HG02884 (cell line): ENCODE data around the gene SAT2.

Experiments
- ATAC-seq: cut with Tn5 transposase; IDR thresholded peaks from one replicate; pipeline ENCODE4 v1.9.1; 2021; ENCODE audit warnings: mild to moderate bottlenecking, moderate library complexity; ENCODE audit not compliant: unreplicated experiment

The SAT2 gene

DNA sequence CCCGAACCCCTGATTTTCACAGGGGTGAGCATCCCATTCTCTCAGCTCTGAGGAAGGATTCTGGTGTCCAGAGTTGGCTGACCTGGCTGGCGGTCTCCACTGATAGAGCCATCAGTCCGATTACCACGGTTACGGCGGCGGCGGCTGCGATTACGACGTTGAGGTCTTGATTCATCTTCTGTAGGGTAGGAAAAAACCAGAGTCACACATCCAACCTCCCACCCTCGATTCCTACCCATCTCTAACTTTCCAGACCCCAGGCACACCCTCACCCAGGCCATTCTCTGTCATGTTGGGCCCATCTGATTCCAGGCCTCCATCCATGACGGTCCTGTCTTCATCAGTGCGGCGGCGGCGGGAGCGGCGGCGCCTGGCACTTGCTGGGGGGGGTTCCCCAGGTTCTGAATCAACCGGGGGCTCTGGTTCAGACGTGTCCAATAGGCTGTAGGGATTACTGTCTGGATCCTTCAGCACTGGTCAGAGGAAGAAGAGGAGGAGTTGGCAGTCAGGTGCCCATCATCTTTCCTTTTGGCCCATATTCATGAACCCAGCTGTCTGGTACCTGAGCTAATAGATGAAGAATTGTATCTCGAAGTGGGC lies 35.1 kb downstream of the SAT2 start:
- ATAC-seq: no peak

DNA sequence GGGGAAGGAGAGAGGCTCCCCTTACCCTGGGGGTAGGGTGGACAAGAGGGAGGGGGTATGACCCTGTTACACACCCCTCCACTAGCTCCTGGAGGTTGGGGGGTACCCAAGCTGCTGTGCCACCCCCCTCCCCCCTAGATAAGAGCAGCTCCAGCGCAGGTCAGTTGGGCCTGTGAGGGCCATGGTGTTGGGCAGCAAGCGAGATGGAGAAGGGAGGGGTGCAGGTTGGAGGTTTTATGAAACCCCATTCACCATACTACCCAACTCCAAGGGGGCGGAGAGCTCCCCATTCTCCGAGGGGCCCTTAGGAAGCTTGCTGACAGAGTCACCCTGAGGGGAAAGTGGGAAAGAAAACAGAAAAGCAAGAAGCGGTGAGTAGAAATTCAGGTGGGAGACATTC lies 36.0 kb downstream of the SAT2 start:
- no peak for ATAC-seq

DNA sequence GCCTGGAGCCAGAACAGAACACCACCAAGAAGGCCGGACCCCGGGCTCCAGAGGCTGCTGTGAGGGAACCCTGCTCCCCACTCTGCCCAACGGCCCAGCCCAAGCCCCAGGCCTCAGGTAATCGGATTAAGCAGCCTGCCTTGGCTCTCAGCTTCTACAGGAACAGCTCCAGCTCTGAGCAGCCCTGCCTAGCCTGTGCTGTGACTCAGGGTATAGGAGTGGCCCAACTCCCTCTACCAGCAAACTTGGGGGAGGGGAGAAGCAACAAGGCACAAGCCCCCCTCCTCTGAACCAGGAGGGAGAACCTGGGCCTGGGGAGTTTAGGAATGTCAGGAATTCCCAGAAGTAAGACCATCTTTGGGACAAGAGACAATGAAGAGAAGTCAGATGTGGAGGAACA lies 36.9 kb downstream of the SAT2 start:
- no peak for ATAC-seq

DNA sequence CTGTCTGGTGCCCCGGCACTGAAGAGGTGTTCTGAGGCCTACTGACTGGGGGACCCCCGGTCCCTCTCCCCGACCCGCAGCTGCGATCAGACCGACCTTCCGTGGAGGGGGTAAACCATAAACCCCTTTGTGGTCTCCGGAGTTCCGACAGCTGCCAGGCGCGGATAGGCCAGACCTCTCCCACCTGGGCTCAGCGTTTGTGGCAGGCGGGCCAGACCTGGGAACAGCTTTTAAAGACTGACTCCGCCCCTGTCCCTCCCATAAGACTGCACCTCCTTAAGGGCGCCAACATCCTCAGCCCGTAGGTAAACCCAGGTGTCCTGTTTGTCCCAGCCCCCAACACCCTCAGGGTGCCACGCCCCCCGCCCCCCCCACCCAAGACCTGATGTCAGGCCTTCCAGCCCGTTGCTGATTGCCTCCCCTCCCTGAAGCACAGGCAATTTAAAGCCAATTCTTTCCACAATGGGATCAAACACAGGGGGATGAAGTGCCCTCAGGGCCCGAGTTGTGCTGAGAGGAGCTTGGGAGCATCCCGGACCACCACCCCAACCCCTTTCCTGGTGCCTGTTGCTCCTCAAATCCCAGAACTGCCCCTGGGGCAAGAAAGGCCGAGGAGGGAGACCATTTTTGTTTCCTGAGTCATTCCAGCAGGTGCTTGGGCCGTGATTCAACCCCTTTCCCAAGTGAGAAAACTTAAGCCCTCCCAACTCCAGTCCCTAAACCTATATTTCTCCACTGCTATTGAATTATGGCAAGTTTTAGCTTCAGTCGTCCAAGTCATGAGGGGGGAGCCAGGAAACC lies 37.5 kb downstream of the SAT2 start, which contains the start of gene SOX15:
SOX15 (minus strand) TSS at position 204 of the 801 bp plus-strand sequence. CDS start 418 bp downstream, outside the sequence.
- no peak for ATAC-seq

DNA sequence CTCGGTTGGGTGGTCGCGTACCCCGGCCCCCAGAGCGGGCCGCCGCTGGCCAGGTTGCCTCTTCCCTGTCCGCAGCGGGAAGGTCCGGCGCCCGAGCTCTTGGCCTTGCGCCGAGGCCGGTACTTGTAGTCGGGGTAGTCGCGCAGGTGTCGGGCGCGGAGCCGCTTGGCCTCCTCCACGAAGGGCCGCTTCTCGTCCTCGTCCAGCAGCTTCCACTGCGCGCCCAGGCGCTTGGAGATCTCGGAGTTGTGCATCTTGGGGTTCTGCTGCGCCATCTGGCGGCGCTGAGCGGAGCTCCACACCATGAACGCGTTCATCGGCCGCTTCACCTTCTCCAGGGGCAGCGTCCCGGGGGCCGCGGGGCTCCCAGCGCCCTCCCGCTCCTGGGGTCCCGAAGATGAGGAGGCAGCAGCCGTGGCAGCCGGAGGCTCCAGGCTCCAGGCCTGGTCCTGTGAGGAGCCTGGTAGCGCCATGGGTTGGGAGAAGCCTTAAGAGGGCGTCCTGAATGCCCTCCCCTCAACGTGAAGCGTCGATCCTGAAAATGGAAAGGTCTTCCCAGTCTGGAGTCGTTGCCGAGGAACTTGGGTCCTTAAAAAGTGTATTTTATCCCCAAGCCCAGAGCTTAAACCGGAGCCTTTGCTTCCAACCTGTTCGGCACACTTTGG lies 38.3 kb downstream of the SAT2 start:
- no peak for ATAC-seq

DNA sequence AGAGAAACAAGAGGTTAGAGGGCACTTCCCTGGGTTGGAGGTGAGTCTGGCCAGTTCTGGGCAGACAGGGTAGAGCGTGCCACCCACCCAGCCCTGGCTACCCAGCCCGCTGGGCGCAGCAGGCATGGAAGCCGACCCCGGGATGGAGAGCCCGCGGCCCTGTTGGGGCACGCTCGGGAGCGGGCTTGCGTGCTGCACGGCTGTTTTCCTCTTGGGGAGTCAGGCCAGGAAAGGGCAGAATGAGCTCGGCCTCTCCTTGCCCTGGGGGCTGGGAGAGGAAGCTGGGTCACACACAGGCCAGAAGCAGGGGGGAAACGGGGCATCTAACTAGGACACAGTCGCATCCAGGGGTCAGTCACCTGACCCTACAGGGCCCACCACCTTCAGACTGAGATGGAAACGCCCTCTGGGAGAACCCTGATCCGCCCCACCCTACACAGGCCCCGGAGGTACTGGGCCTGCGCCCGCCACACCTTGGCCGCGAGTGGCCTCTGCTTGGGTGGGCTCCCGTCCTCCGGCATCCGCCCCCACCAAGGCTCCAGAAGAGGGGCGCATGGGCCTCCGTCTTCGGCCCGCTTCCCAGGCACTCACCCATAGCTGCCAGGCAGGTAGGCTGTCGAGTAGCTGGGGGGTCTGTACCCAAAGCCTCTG lies 38.9 kb downstream of the SAT2 start:
- no peak for ATAC-seq

DNA sequence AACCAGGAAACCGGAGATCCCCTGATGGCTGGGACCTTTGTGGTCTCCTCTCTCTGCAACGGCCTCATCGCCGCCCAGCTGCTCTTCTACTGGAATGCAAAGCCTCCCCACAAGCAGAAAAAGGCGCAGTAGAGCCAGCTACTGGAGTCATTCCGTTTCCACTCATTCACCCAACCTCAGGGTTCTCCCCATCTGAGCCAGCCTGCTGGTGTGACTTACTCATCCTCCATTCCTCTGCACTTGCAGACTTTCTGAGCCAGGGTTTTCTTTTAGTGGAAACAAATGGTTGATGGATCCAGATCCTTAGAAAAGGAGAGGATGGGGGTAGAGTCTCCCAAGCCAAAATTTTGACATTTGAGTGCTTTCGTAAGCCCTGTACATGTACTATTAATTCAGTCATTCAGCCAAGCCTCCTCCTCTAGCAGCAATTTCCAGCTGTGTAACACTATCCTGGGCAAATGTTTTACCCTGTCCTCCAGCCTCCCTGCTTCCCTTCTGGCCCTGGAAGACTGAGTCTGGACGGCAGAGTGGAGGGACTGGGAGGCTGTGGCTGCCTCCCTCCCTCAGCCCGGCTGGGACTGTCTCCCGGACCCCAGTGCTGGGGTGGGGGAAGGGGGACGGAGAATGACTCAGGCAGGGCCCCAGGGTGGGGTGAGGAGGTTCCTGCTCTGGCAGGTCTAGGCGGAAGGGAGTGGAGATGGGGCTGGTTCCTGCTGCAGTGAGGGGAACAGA lies 40.0 kb downstream of the SAT2 start:
- no peak for ATAC-seq

DNA sequence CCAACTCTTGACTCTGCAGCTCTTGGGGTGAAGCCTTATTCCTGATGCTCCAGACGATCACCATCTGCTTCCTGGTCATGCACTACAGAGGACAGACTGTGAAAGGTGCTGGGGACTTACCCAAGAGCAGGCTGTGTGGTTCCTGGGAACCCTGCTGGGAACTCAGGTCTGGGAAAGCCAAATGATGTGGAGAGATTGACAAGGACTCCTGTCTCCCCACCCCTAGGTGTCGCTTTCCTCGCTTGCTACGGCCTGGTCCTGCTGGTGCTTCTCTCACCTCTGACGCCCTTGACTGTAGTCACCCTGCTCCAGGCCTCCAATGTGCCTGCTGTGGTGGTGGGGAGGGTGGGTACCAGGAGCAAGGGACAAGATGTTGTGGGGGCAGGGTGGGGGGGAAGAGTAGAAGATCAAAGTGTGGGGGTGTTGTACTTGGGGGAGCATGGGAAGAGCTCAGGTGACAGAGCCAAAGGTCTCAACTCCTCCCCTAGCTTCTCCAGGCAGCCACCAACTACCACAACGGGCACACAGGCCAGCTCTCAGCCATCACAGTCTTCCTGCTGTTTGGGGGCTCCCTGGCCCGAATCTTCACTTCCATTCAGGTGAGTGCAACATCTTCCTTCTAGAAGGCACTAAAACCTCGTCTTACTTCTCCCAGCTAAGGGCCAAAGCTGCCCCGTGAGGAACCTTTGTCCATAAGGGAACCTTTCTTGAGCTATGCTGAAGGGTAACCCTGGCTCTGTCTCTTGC lies 40.8 kb downstream of the SAT2 start:
- ATAC-seq: no peak

DNA sequence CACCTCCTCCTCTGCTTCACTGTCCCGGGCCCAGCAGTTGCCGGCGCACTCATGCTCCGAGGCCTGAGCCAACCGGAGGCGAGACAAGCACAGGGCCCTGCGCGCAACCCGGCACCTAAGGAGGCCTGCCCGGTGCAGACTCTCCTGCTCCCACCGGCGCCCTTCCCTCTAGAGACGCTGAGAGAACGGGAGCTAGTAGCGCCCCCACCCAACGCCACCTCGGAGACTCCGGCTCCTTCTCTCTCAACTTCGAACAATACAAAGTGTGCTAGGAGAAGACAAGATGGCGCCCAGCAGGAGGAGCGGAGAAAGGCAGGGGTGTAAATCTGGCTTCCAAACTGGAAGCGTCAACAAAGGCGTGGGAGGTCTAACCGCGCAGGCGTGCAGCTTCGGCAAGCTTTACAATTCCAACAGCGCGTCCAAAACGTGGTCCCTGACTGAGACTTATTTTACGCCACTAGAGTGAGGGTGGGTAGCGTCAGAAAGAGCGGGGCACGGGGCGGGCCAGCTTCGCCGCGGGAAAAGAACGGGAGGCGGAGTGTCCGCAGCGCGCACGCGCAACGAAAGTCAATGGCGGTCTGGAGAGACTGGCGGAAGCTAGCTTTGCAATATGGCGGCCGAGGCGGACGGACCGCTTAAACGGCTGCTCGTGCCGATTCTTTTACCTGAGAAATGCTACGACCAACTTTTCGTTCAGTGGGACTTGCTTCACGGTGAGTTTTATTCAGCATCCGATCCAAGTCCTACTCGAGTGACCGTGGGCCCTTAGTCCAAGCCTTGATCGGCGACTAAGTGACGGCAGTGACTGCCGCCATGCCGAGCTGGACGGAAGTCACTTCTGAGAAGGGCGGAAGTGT lies 44.1 kb downstream of the SAT2 start, which contains the start of gene MPDU1:
MPDU1 (plus strand) TSS at position 600 of the 857 bp plus-strand sequence; CDS start at position 611, 11 bp downstream.
- peak; percentile 49 for ATAC-seq

DNA sequence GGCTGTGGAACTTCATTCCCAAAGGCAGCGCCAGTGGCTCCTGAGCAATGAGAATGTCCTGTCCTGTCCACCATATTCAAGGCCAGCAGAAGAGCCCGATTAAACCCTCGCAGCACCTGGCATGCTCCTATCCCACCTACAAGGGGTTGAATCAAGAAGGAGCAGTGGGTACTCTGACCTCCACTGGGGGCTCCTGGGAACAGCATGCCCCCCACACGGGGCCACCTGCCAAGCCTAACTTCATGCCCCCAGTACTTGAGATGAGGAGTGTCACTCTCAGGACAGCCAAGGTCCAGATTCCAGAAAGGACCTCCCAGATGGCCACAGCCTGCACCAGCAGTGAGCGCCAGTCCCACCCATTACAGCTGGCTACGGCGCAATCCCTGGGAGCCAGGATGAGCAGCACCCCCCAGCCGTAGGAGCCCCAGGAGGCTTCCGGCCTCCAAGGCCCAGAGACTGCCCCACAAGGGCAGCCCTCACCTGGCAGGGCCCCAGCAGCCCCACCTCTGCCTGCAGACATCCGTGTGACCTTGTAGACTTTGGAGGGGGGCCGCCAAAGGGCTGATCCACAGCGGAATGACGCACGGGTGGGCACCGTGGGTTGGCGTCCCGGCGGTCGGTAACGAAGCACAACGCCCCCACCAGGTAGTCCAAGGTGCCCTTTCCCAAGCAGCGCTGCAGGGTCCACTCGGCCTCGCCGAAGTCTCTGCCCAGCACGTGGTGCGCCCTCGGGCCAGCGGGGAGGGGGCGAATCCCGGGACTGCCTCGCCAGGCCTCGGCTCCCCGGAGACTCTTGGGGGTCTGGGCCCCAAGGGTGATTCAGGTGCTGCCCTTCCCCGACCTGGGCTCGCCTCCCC lies 45.0 kb downstream of the SAT2 start:
- no peak for ATAC-seq

DNA sequence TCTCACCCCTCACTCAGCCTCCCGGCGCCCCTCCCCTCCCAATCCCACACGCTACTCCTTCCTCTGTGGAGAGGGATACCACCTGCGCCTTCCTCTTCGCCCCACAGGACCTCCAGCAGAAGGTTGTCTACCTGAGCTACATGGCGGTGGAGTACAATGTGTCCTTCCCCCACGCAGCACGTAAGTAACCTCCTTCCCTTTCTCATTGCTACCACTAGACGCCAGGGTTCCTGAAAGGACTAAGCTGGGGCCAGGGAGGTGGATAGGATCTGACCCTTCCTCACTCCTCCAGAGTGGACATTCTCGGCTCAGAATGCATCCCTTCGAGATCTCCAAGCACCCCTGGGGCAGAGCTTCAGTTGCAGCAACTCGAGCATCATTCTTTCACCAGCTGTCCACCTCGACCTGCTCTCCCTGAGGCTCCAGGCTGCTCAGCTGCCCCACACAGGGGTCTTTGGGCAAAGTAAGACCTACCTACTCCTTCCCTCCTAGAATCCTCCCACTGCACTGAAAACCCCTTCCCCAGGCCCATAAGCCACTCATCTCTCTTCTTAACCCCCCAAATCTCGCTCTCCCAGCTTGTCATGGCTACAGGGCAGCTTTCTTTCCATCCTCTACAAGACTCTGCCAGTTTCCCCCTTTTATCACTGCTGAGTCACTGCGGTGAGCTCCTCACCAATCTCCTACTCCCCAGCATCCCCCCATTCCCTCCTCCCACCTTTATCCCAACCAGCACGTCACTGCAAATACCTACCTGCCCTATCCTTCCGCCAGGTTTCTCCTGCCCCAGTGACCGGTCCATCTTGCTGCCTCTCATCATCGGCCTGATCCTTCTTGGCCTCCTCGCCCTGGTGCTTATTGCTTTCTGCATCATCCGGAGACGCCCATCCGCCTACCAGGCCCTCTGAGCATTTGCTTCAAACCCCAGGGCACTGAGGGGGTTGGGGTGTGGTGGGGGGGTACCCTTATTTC lies 46.7 kb downstream of the SAT2 start:
- no peak for ATAC-seq

DNA sequence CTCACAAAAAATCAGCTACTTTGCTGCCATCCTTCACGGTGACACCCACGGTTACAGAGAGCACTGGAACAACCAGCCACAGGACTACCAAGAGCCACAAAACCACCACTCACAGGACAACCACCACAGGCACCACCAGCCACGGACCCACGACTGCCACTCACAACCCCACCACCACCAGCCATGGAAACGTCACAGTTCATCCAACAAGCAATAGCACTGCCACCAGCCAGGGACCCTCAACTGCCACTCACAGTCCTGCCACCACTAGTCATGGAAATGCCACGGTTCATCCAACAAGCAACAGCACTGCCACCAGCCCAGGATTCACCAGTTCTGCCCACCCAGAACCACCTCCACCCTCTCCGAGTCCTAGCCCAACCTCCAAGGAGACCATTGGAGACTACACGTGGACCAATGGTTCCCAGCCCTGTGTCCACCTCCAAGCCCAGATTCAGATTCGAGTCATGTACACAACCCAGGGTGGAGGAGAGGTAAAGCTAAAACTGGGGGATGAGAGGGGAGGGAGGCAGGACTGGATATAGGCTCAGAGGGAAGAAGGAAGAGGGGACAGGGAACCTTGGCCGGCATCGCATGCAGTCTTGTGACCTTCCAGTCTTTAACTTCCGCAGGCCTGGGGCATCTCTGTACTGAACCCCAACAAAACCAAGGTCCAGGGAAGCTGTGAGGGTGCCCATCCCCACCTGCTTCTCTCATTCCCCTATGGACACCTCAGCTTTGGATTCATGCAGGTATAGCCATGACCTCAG lies 47.6 kb downstream of the SAT2 start:
- no peak for ATAC-seq

DNA sequence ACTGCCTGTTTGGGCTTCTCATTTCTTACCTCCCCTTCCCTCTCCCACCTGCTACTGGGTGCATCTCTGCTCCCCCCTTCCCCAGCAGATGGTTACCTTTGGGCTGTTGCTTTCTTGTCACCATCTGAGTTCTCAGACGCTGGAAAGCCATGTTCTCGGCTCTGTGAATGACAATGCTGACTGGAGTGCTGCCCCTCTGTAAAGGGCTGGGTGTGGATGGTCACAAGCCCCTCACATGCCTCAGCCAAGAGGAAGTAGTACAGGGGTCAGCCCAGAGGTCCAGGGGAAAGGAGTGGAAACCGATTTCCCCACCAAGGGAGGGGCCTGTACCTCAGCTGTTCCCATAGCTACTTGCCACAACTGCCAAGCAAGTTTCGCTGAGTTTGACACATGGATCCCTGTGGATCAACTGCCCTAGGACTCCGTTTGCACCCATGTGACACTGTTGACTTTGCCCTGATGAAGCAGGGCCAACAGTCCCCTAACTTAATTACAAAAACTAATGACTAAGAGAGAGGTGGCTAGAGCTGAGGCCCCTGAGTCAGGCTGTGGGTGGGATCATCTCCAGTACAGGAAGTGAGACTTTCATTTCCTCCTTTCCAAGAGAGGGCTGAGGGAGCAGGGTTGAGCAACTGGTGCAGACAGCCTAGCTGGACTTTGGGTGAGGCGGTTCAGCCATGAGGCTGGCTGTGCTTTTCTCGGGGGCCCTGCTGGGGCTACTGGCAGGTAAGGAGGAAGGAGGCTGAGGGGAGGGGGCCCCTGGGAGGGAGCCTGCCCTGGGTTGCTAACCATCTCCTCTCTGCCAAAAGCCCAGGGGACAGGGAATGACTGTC lies 48.4 kb downstream of the SAT2 start, which contains the start of gene CD68:
CD68 (plus strand) TSS at position 638 of the 833 bp plus-strand sequence; CDS start at position 678, 40 bp downstream.
- peak; percentile 34 for ATAC-seq

DNA sequence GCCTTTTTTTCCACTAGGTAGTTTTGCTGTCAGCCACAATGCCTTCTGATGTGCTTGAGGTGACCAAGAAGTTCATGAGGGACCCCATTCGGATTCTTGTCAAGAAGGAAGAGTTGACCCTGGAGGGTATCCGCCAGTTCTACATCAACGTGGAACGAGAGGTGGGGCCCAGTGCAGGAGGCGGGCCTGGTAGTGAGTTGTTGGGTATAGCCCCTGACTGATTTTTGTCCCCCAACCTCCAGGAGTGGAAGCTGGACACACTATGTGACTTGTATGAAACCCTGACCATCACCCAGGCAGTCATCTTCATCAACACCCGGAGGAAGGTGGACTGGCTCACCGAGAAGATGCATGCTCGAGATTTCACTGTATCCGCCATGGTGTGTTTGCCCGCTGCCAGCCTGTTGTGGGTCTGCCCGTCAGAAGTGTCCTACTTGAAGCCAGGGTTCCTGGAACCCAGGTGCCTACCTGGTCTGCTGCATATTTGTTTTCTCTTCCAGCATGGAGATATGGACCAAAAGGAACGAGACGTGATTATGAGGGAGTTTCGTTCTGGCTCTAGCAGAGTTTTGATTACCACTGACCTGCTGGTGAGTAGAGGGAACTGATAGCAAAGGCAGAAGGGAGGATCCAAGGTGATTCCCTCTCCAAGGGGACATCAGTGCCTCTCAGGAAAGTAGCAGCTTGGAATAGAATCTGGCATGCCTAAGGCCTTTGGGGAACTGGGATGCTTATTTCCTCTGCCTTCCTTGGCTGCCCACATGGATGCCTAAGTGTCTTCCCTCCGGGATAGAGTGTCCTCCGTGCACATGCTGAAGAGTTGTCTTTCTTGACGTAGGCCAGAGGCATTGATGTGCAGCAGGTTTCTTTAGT lies 50.1 kb downstream of the SAT2 start:
- ATAC-seq: no peak
